Kidney epithelial cell (primary cell): ENCODE results near the gene TLR1. TPM values are rescaled to one million over a fixed set of nuclear protein-coding genes. Genes with fewer than 3 reads are reported as not detected.

Experiments
- DNase-seq: peaks from one replicate; pipeline ENCODE4 v3.0.0-alpha.2; 2010; ENCODE audit warnings: low read depth
- H3K27me3 ChIP-seq: 2 replicates; pipeline ENCODE4 v1.6.0; 2011; ENCODE audit warnings: low read length; ENCODE audit not compliant: control insufficient read depth, insufficient read depth
- H3K36me3 ChIP-seq: 2 replicates; pipeline ENCODE4 v1.5.1; 2011; ENCODE audit warnings: low read length; ENCODE audit not compliant: control insufficient read depth, insufficient read depth
- H3K4me3 ChIP-seq: 2 replicates; pipeline ENCODE4 v1.5.1; 2011; ENCODE audit warnings: low read depth, mild to moderate bottlenecking, control low read depth, low read length
- total RNA-seq: library from RNA; depleted of rRNA; stranded (reverse); fragments of >200 nt; gene quantifications from 2 replicates; pipeline ENCODE4 v1.2.3, GENCODE V29; 2015
- TF ChIP-seq, protein P1 (sequence below): IDR thresholded peaks from 2 replicates; pipeline ENCODE4 v1.5.1; 2011; ENCODE audit warnings: mild to moderate bottlenecking, moderate library complexity, low read length, control low read depth, inconsistent platforms; ENCODE audit not compliant: insufficient read depth, poor library complexity, severe bottlenecking

Gene TLR1
- total RNA-seq, 1 donor from 2014 or later: 0.67 TPM

DNA sequence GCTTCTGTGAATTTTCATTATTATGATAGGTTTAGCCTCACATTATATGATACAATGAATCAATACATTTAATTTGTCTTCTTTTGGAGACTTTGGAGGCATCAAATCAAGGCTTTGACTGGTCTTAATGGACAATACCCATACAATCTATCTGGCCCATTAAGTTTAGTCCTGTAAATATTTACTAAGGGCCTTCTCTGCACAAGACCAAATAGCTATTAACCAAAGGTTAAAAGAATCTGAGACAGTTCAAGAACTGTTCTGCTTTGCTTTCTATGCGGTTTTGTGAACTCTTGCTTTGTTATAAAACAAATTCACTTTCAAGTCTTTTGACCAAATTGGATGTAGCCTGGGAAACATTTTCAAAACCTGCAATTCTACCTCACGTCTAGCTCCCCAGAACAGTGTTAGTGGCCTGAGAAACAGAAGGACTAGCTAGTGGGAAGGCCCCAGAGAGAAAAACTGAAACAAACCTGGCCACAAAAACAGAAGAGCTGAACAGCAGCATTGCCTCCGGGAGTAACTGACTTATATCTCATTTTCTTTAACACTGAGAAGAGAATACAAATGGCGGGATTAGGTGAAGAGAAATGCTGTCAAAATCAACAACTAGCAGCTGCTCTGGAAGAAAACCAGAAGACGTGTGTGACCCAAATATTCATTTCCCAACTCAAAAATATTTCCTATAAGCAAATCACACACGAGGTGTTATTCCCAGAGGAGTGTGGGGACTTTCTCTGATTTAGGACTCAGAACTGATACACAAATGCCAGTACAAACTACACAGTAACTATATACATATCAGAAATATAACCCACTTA lies 548 bp downstream of the TLR1 start:
- no peak overlapping the region for H3K4me3 ChIP-seq
- no peak for DNase-seq
- no peaks in the 10 kb centered on the region for H3K27me3 ChIP-seq
- TF ChIP-seq, protein P1, sequence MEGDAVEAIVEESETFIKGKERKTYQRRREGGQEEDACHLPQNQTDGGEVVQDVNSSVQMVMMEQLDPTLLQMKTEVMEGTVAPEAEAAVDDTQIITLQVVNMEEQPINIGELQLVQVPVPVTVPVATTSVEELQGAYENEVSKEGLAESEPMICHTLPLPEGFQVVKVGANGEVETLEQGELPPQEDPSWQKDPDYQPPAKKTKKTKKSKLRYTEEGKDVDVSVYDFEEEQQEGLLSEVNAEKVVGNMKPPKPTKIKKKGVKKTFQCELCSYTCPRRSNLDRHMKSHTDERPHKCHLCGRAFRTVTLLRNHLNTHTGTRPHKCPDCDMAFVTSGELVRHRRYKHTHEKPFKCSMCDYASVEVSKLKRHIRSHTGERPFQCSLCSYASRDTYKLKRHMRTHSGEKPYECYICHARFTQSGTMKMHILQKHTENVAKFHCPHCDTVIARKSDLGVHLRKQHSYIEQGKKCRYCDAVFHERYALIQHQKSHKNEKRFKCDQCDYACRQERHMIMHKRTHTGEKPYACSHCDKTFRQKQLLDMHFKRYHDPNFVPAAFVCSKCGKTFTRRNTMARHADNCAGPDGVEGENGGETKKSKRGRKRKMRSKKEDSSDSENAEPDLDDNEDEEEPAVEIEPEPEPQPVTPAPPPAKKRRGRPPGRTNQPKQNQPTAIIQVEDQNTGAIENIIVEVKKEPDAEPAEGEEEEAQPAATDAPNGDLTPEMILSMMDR: no peak
- no peaks in the 10 kb centered on the region for H3K36me3 ChIP-seq

DNA sequence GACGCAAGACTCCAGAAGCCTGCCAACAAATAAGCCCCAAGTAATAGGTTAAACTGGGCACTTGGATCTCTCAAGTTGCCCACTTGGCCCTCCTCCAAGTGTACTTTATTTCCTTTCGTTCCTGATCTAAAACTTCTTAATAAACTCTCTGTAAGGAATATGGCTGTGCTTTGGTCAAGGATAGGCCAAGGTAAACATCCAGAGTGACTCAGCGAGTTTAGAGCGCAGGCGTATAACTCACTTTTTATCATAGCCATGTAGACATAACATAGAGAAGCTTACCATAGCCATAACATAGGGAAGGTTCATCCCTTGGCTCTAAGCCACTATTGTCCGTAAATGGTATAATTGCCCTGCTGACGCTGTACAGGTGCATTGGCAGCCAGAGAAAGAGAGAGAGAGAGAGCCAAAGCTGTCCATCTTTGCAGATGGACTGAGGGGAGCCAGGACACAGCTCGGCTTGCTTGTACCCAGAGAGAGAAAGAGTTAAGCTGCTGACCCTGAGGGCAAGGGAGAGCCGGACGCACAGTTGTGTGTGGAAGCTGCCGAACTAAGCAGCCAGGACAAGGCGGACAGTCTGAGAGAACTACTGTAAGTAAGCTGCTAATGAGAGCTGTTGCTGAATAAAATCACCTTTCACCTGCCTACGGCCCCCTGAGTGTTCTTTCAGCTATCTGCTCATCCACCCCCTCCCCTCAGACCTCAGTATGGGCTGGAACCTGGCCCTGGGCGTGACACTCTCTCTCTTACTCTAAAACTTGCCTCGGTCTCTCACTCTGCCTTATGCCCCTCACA lies 1.8 kb downstream of the TLR1 start:
- DNase-seq: no peak
- TF ChIP-seq, protein P1: no peak
- no peak overlapping the region for H3K4me3 ChIP-seq
- no peaks in the 10 kb centered on the region for H3K27me3 ChIP-seq
- no peaks in the 10 kb centered on the region for H3K36me3 ChIP-seq

DNA sequence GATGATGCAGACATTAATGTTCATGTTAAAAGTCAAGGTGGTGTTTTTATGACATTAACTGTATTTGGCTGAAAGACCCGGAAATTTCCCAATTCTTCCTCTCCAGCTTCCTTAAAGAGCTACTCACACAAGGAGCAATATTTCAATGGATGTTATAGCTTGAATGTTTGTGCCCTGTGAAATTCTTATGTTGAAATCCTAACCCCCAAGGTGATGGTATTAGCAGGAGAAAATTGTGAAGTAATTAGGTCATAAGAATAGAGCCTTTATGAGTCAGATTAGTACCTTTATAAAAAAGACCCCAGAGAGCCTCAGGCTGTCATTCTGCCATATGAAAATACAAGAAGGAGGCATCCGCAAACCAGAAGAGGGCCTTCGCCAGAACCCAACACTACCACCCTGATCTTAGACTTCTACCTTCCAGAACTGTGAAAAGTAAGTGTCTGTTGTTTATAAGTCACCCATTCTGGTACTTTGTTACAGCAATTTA lies 3.6 kb downstream of the TLR1 start:
- TF ChIP-seq, protein P1: no peak
- no peak overlapping the region for H3K4me3 ChIP-seq
- H3K36me3 ChIP-seq: no peaks in the 10 kb centered on the region
- DNase-seq: no peak
- no peaks in the 10 kb centered on the region for H3K27me3 ChIP-seq

DNA sequence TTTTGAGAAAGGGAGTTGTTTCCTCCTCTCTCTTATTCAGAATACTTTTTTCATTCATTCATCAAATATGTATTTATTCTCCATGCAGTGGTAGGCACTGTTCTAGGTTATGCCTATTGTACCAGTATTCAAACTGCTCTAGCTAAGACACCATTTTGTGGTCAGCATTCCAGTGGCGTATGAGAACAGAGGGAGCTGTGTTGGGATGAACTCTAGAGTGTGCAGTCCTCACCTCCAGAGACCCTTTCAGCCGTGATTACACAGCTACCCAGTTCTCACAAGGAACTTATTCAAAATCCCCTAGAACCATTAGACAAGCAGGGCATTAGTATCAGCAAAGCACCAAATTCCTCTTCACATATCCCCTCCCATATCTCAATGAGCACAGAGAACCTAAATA lies 4.2 kb downstream of the TLR1 start:
- no peaks in the 10 kb centered on the region for H3K27me3 ChIP-seq
- H3K36me3 ChIP-seq: no peaks in the 10 kb centered on the region
- TF ChIP-seq, protein P1: no peak
- no peak overlapping the region for H3K4me3 ChIP-seq
- DNase-seq: no peak

DNA sequence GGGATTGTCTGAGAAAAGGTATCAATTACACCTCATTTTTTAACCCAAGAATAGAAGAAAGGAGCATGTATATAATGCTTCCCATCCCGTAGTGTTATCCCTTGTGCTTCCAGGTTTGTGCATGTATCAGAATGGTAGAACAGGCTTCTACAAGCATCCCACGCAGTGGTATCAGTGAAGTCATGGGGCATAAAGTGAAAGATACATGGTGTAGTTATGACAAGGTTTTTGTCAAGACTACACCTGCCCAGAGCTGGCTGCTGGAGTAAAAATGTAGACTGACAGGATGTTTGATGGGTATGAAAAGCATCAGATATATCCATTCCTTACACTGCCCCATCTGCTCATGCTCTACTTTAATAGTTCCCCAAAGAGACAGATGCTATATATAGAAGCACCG lies 9.5 kb downstream of the TLR1 start:
- no peaks in the 10 kb centered on the region for H3K27me3 ChIP-seq
- no peak overlapping the region for H3K4me3 ChIP-seq
- TF ChIP-seq, protein P1: no peak
- no peaks in the 10 kb centered on the region for H3K36me3 ChIP-seq
- DNase-seq: no peak
